Endothelial cell (in vitro differentiated cells): ENCODE measurements around the gene A2ML1. TPM values are rescaled to one million over a fixed set of nuclear protein-coding genes. Genes with fewer than 3 reads are reported as not detected.
"Not testable (repeated sequence)": the region's sequence is repeated elsewhere in the genome, so short reads cannot be mapped to it uniquely, and the experiment has no call there.

Source experiments
- DNase-seq: peaks from one replicate; pipeline ENCODE4 v3.0.0; 2021; ENCODE audit warnings: low spot score
- H3K27ac Mint-ChIP-seq: one replicate; pipeline ENCODE4 v1.8.0; 2021; ENCODE audit warnings: mixed read lengths, inconsistent platforms; ENCODE audit not compliant: unreplicated experiment
- H3K27me3 Mint-ChIP-seq: one replicate; pipeline ENCODE4 v1.8.0; 2021; ENCODE audit warnings: mild to moderate bottlenecking, moderate library complexity, mixed read lengths, inconsistent platforms; ENCODE audit not compliant: unreplicated experiment
- H3K36me3 Mint-ChIP-seq: one replicate; pipeline ENCODE4 v1.8.0; 2021; ENCODE audit warnings: mild to moderate bottlenecking, low read depth, mixed read lengths, inconsistent platforms; ENCODE audit not compliant: unreplicated experiment
- H3K4me1 Mint-ChIP-seq: one replicate; pipeline ENCODE4 v1.8.0; 2021; ENCODE audit warnings: mild to moderate bottlenecking, mixed read lengths, inconsistent platforms; ENCODE audit not compliant: unreplicated experiment
- H3K4me3 Mint-ChIP-seq: one replicate; pipeline ENCODE4 v1.8.0; 2021; ENCODE audit warnings: mild to moderate bottlenecking, mixed read lengths, inconsistent platforms; ENCODE audit not compliant: unreplicated experiment
- H3K9me3 Mint-ChIP-seq: one replicate; pipeline ENCODE4 v1.8.0; 2021; ENCODE audit warnings: mixed read lengths, inconsistent platforms; ENCODE audit not compliant: unreplicated experiment
- total RNA-seq: library from RNA; stranded (reverse); fragmentation: NEBNext Ultra II Directional; extraction: Animal tissue kit (Norgen Biotek cat#: 25700); gene quantifications from one replicate; pipeline ENCODE4 v1.2.1, GENCODE V29; 2021; ENCODE audit not compliant: unreplicated experiment
- TF ChIP-seq, protein P1 (sequence below): fragments of 200-600 bp; sonication (generic); IDR thresholded peaks from one replicate; pipeline ENCODE4 v1.5.0; 2021; ENCODE audit warnings: antibody characterized with exemption; ENCODE audit not compliant: unreplicated experiment

Gene A2ML1
- total RNA-seq, 1 donor from 2014 or later: not detected

DNA sequence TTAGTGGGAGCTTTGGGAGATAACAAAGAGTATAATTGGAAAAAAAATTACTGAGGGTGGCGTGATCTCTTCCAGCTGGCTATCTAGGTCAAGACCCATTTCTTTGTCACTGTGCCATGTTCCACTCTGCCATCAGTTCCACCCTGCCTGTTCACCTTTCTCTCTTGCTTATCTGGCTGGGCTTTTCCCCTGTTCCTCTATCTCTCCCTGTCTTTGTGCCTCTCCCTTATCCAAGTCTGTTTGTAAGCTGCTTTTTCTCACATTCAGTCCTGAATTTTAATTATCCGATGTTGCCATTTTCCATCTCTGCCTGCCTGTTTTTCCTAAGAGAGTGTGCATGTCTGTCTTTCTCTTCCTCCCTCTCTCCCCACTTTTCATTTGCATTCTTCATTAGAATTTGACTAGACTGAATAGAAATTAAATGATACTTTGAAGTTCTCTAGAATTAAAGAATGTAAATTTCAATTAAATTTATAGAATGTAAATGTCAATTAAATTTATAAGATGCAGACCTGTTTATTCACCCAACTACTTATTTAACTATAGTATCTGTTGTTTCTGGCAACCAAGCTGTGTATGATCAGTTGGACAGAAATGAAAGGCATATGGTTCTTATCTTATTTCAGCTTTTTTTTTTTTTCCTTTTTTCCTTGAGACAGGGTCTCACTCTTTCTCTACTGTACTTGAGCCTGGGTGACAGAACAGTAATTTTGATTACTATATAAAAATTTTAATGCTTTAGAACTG, 40.9 kb upstream of the A2ML1 start:
- TF ChIP-seq, protein P1, sequence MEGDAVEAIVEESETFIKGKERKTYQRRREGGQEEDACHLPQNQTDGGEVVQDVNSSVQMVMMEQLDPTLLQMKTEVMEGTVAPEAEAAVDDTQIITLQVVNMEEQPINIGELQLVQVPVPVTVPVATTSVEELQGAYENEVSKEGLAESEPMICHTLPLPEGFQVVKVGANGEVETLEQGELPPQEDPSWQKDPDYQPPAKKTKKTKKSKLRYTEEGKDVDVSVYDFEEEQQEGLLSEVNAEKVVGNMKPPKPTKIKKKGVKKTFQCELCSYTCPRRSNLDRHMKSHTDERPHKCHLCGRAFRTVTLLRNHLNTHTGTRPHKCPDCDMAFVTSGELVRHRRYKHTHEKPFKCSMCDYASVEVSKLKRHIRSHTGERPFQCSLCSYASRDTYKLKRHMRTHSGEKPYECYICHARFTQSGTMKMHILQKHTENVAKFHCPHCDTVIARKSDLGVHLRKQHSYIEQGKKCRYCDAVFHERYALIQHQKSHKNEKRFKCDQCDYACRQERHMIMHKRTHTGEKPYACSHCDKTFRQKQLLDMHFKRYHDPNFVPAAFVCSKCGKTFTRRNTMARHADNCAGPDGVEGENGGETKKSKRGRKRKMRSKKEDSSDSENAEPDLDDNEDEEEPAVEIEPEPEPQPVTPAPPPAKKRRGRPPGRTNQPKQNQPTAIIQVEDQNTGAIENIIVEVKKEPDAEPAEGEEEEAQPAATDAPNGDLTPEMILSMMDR: no peak
- no peaks in the 10 kb centered on the region for H3K27me3 Mint-ChIP-seq
- H3K4me3 Mint-ChIP-seq: no peak overlapping the region
- DNase-seq: no peak
- H3K4me1 Mint-ChIP-seq: peaks cover 7% of the 10 kb centered on the region
- H3K36me3 Mint-ChIP-seq: peaks cover 12% of the 10 kb centered on the region
- H3K9me3 Mint-ChIP-seq: no peaks in the 10 kb centered on the region
- H3K27ac Mint-ChIP-seq: no peak overlapping the region

- DNase-seq: no peak
- no peak overlapping the region for H3K4me3 Mint-ChIP-seq
- H3K4me1 Mint-ChIP-seq: peaks cover 15% of the 10 kb centered on the region
- H3K27ac Mint-ChIP-seq: no peak overlapping the region
- peaks cover 4% of the 10 kb centered on the region for H3K27me3 Mint-ChIP-seq
- H3K36me3 Mint-ChIP-seq: peaks cover 18% of the 10 kb centered on the region
- TF ChIP-seq, protein P1: no peak
- no peaks in the 10 kb centered on the region for H3K9me3 Mint-ChIP-seq
Measured at GRCh38 chr12:8784290-8784888, 38.0 kb upstream of the A2ML1 start.

- DNase-seq: no peak
- H3K36me3 Mint-ChIP-seq: peaks cover 18% of the 10 kb centered on the region
- H3K4me3 Mint-ChIP-seq: peak overlapping the region; percentile 1
- TF ChIP-seq, protein P1: no peak
- no peak overlapping the region for H3K27ac Mint-ChIP-seq
- H3K27me3 Mint-ChIP-seq: peaks cover 7% of the 10 kb centered on the region
- H3K9me3 Mint-ChIP-seq: no peaks in the 10 kb centered on the region
- H3K4me1 Mint-ChIP-seq: peaks cover 15% of the 10 kb centered on the region
Measured at GRCh38 chr12:8785499-8785898, 36.9 kb upstream of the A2ML1 start.

DNA sequence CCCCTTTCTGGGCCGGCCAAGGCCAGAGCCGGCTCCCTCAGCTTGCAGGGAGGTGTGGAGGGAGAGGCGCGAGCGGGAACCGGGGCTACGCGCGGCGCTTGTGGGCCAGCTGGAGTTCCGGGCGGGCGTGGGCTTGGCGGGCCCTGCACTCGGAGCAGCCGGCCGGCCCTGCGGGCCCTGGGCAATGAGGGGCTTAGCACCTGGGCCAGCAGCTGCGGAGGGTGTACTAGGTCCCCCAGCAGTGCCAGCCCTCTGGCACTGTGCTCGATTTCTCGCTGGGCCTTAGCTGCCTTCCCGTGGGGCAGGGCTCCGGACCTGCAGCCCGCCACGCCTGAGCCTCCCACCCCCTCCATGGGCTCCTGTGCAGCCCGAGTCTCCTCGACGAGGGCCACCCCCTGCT, 35.2 kb upstream of the A2ML1 start:
- peaks cover 15% of the 10 kb centered on the region for H3K4me1 Mint-ChIP-seq
- not testable (repeated sequence) for H3K27me3 Mint-ChIP-seq, H3K27ac Mint-ChIP-seq, H3K4me3 Mint-ChIP-seq, H3K9me3 Mint-ChIP-seq, DNase-seq
- peaks cover 18% of the 10 kb centered on the region for H3K36me3 Mint-ChIP-seq

DNA sequence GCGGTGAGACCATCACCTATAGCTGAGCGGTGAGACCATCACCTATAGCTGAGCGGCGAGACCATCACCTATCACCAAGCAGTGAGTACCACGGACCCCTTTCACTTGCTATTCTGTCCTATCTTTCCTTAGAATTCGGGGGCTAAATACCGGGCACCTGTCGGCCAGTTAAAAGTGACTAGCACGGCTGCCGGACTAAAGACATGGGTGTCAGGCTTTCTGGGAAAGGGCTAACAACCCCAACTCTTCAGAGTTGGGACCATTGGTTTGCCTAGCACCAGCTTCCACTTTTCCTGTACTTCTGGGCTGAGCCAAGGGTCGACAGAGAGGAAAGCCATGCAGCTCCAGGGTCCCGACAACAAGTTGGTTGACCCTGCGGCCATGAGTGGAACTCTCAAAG, 33.7 kb upstream of the A2ML1 start:
- Mint-ChIP-seq H3K36me3 (peaks cover 17% of the 10 kb centered on the region), H3K4me3 (peak overlapping the region; percentile 92), H3K4me1 (peaks cover 15% of the 10 kb centered on the region)
- not testable (repeated sequence) for H3K27me3 Mint-ChIP-seq, H3K9me3 Mint-ChIP-seq, H3K27ac Mint-ChIP-seq, DNase-seq

- DNase-seq, H3K27me3 Mint-ChIP-seq, H3K9me3 Mint-ChIP-seq, H3K27ac Mint-ChIP-seq: not testable (repeated sequence)
- Mint-ChIP-seq H3K4me3 (peak overlapping the region; percentile 92), H3K36me3 (peaks cover 22% of the 10 kb centered on the region), H3K4me1 (peaks cover 15% of the 10 kb centered on the region)
Measured at GRCh38 chr12:8789341-8790013, 32.9 kb upstream of the A2ML1 start.

DNA sequence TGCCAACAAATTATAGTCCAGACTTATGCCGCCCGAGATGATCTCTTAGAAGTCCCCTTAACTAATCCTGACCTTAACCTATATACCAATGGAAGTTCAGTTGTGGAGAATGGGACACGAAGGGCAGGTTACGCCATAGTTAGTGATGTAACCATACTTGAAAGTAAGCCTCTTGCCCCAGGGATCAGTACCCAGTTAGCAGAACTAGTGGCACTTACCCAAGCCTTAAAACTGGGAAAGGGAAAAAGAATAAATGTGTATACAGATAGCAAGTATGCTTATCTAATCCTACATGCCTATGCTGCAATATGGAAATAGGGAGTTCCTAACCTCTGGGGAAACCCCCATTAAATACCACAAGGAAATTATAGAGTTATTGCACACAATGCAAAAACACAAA, 29.2 kb upstream of the A2ML1 start:
- H3K27ac Mint-ChIP-seq, H3K9me3 Mint-ChIP-seq, H3K4me1 Mint-ChIP-seq, H3K4me3 Mint-ChIP-seq, DNase-seq: not testable (repeated sequence)
- Mint-ChIP-seq H3K27me3 (peaks cover 10% of the 10 kb centered on the region), H3K36me3 (peaks cover 23% of the 10 kb centered on the region)

- not testable (repeated sequence) for H3K4me1 Mint-ChIP-seq, H3K27me3 Mint-ChIP-seq, H3K27ac Mint-ChIP-seq, H3K4me3 Mint-ChIP-seq, H3K9me3 Mint-ChIP-seq, DNase-seq
- H3K36me3 Mint-ChIP-seq: peaks cover 18% of the 10 kb centered on the region
Measured at GRCh38 chr12:8794611-8795010, 27.8 kb upstream of the A2ML1 start.
